Skin epidermis (tissue), 12 donors: ENCODE results near the gene SLFN13.
"Not testable (repeated sequence)": the region's sequence is repeated elsewhere in the genome, so short reads cannot be mapped to it uniquely, and the experiment has no call there.

ENCODE experiments used
- H3K27ac ChIP-seq, 21 experiments: fragments of 200-600 bp; sonication (generic) in 11 of 21; one replicate each; pipeline ENCODE4 v1.5.0; 2020; ENCODE audit warnings: mild to moderate bottlenecking in 3 of 21, inconsistent platforms in 2 of 21, moderate library complexity in 2 of 21
- H3K4me3 ChIP-seq, 7 experiments: fragments of 200-600 bp; sonication (generic) in 2 of 7; one replicate each; pipeline ENCODE4 v1.5.0; 2020; ENCODE audit warnings: inconsistent platforms in 2 of 7, mild to moderate bottlenecking in 2 of 7, moderate library complexity in 1 of 7

SLFN13 gene

GRCh38 chr17:35448214-35448898, at the start of gene SLFN13:
TSS of gene SLFN13 (minus strand) at chr17:35448766. CDS start at chr17:35445680, 3,086 bp downstream.
- Histone ChIP-seq H3K4me3 (peak within 1 kb of the TSS; percentile 38 to 55 (median 45)), H3K27ac (peak within 1 kb of the TSS in 19 of 21 experiments; percentile 13 to 77 (median 57))

- Histone ChIP-seq H3K4me3 (no peak overlapping the region), H3K27ac (no peak overlapping the region)
Measured at GRCh38 chr17:35496451-35497290, 48.1 kb upstream of the SLFN13 start.

GRCh38 chr17:35493040-35493439, 44.5 kb upstream of the SLFN13 start:
- no peak overlapping the region for H3K4me3 ChIP-seq
- H3K27ac ChIP-seq: no peak overlapping the region

- H3K27ac ChIP-seq: no peak overlapping the region
- no peak overlapping the region for H3K4me3 ChIP-seq
Measured at GRCh38 chr17:35491417-35491816, 42.9 kb upstream of the SLFN13 start.

- Histone ChIP-seq H3K4me3 (no peak overlapping the region), H3K27ac (no peak overlapping the region)
Measured at GRCh38 chr17:35489944-35490343, 41.4 kb upstream of the SLFN13 start.

GRCh38 chr17:35488991-35489390, 40.4 kb upstream of the SLFN13 start:
- H3K4me3 ChIP-seq: no peak overlapping the region
- no peak overlapping the region for H3K27ac ChIP-seq

- H3K27ac ChIP-seq: peak overlapping the region in 16 of 21 experiments; percentile 27 to 88 (median 64)
Measured at GRCh38 chr17:35486920-35487732, 38.6 kb upstream of the SLFN13 start.

GRCh38 chr17:35479271-35479670, 30.7 kb upstream of the SLFN13 start:
- no peak overlapping the region for H3K4me3 ChIP-seq
- no peak overlapping the region for H3K27ac ChIP-seq

More at GRCh38 chr17:35486920-35487732, 38.6 kb upstream of the SLFN13 start:
- H3K4me3 ChIP-seq: peak overlapping the region; percentile 36 to 56 (median 45)

GRCh38 chr17:35477248-35477647, 28.7 kb upstream of the SLFN13 start:
- no peak overlapping the region for H3K27ac ChIP-seq
- H3K4me3 ChIP-seq: no peak overlapping the region

GRCh38 chr17:35476283-35476820, 27.8 kb upstream of the SLFN13 start:
- no peak overlapping the region for H3K4me3 ChIP-seq
- H3K27ac ChIP-seq: no peak overlapping the region

- Histone ChIP-seq H3K4me3 (no peak overlapping the region), H3K27ac (no peak overlapping the region)
Measured at GRCh38 chr17:35468475-35468874, 19.9 kb upstream of the SLFN13 start.

GRCh38 chr17:35467824-35468223, 19.3 kb upstream of the SLFN13 start:
- no peak overlapping the region for H3K4me3 ChIP-seq
- no peak overlapping the region for H3K27ac ChIP-seq

- Histone ChIP-seq H3K4me3 (peak overlapping the region in 6 of 7 experiments; percentile 8 to 30 (median 20)), H3K27ac (peak overlapping the region in 3 of 21 experiments; percentile 13 to 49 (median 27))
Measured at GRCh38 chr17:35460354-35460851, 11.8 kb upstream of the SLFN13 start.

- H3K27ac ChIP-seq, H3K4me3 ChIP-seq: not testable (repeated sequence)
Measured at GRCh38 chr17:35454035-35454434, 5.5 kb upstream of the SLFN13 start.

GRCh38 chr17:35453171-35453570, 4.6 kb upstream of the SLFN13 start:
- no peak overlapping the region for H3K4me3 ChIP-seq

GRCh38 chr17:35449371-35449931, 885 bp upstream of the SLFN13 start:
- no peak overlapping the region for H3K27ac ChIP-seq
- H3K4me3 ChIP-seq: peak overlapping the region in 2 of 7 experiments; percentile 15 to 54

More at GRCh38 chr17:35453171-35453570, 4.6 kb upstream of the SLFN13 start:
- H3K27ac ChIP-seq: no peak overlapping the region

GRCh38 chr17:35448899-35449227, 297 bp upstream of the SLFN13 start:
- peak overlapping the region; percentile 38 to 55 (median 45) for H3K4me3 ChIP-seq
- peak overlapping the region in 9 of 21 experiments; percentile 27 to 74 (median 37) for H3K27ac ChIP-seq

GRCh38 chr17:35447499-35447898, 1.1 kb downstream of the SLFN13 start:
- peak overlapping the region in 8 of 21 experiments; percentile 14 to 77 (median 66) for H3K27ac ChIP-seq
- H3K4me3 ChIP-seq: peak overlapping the region in 3 of 7 experiments; percentile 38 to 55 (median 45)

GRCh38 chr17:35438433-35438832, 10.1 kb downstream of the SLFN13 start:
- Histone ChIP-seq H3K4me3 (no peak overlapping the region), H3K27ac (no peak overlapping the region)
